Uterus (tissue), 2 donors: ENCODE data around the gene PDZK1IP1.

Experiments
- POLR2A ChIP-seq, 2 donors: fragments of 450-650 bp; IDR thresholded peaks; one replicate each; pipeline ENCODE4 v1.6.1; 2016; ENCODE audit warnings: antibody characterized with exemption in 2 of 2, mild to moderate bottlenecking in 1 of 2, moderate library complexity in 1 of 2
- TF ChIP-seq, protein P1 (sequence below), 4 experiments: fragments of 200-600 bp in 2 of 4; fragments of 450-650 bp in 2 of 4; sonication (generic) in 2 of 4; IDR thresholded peaks; one replicate each; pipeline ENCODE4 v1.5.1; 2016 to 2019; ENCODE audit warnings: antibody characterized with exemption in 4 of 4, mild to moderate bottlenecking in 2 of 4, moderate library complexity in 1 of 4

DNA sequence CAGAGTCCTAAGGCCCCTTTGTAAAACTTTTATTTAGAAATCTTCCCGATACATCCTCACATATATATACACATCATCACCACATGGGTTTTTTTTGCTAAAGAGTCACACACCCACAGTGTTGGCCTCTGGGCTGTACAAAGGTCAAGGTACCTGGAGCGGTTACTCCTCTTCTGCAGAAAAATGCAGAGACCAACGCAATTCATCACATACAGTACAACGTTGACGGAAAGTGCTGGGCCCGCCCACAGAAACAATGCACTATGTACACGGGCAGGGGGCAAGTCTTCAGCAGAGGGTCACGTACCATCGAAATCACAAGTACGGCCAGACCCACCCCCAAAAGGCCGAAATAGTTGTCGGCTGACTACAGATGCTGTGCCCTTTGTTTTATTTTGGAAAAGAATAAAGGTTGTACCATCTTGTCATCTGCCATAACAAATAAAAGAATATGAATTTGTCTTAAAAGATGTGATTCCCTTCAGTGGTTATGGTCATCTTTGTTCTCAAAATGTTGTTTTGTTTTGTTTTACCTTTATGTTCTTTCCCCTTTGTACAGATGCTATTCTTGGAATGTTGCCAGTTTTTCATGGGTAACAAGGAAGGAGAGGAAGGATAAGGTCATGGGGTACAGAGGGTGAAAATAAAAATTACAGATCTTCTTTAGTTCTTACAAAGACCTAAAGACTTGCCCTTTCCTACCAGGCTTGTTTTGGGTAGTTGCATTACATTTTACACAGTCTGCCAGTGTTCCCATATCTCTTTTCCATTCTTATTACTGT lies 26.6 kb upstream of the PDZK1IP1 start:
- TF ChIP-seq POLR2A (IDR thresholded peaks at IDR 0.05) = no peak
- TF ChIP-seq, protein P1, sequence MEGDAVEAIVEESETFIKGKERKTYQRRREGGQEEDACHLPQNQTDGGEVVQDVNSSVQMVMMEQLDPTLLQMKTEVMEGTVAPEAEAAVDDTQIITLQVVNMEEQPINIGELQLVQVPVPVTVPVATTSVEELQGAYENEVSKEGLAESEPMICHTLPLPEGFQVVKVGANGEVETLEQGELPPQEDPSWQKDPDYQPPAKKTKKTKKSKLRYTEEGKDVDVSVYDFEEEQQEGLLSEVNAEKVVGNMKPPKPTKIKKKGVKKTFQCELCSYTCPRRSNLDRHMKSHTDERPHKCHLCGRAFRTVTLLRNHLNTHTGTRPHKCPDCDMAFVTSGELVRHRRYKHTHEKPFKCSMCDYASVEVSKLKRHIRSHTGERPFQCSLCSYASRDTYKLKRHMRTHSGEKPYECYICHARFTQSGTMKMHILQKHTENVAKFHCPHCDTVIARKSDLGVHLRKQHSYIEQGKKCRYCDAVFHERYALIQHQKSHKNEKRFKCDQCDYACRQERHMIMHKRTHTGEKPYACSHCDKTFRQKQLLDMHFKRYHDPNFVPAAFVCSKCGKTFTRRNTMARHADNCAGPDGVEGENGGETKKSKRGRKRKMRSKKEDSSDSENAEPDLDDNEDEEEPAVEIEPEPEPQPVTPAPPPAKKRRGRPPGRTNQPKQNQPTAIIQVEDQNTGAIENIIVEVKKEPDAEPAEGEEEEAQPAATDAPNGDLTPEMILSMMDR (IDR thresholded peaks at IDR 0.05) = no peak
